WTC11 (cell line): ENCODE results near the gene ARHGEF10L.
"Not testable (repeated sequence)": the region's sequence is repeated elsewhere in the genome, so short reads cannot be mapped to it uniquely, and the experiment has no call there.

Experiments
- GRHL2 ChIP-seq: fragments of 250-450 bp; sonication (Bioruptor Pico); IDR thresholded peaks from 2 replicates; pipeline ENCODE4 v1.8.0; 2022; ENCODE audit warnings: mild to moderate bottlenecking, moderate library complexity; ENCODE audit not compliant: insufficient replicate concordance, severe bottlenecking
- TF ChIP-seq, protein P1 (sequence below): fragments of 200-600 bp; IDR thresholded peaks from 2 replicates; pipeline ENCODE4 v1.8.0; 2022; ENCODE audit warnings: antibody characterized with exemption

DNA sequence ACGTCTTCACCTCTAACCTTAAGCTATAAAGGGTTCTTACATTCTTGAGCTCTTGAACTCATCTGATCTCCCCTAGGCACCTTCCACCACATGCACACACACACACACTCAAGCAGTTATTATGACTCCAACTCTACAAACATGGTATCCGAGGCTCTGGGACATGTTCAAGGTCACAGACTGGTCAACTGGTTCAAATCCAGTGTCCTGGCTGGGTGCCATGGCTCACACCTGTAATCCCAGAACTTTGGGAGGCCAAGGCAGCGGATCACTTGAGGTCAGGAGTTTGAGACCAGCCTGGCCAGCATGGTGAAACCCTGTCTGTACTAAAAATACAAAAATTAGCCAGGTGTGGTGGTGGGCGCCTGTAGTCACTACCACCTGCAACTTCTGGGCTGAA is 32.3 kb upstream of the ARHGEF10L start:
- TF ChIP-seq, protein P1, sequence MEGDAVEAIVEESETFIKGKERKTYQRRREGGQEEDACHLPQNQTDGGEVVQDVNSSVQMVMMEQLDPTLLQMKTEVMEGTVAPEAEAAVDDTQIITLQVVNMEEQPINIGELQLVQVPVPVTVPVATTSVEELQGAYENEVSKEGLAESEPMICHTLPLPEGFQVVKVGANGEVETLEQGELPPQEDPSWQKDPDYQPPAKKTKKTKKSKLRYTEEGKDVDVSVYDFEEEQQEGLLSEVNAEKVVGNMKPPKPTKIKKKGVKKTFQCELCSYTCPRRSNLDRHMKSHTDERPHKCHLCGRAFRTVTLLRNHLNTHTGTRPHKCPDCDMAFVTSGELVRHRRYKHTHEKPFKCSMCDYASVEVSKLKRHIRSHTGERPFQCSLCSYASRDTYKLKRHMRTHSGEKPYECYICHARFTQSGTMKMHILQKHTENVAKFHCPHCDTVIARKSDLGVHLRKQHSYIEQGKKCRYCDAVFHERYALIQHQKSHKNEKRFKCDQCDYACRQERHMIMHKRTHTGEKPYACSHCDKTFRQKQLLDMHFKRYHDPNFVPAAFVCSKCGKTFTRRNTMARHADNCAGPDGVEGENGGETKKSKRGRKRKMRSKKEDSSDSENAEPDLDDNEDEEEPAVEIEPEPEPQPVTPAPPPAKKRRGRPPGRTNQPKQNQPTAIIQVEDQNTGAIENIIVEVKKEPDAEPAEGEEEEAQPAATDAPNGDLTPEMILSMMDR = not testable (repeated sequence)
- not testable (repeated sequence) for TF ChIP-seq GRHL2 (CRISPR knock-in tag)
